ENCODE measurements around the gene SACM1L.
A peak's percentile ranks its signal among the peaks of the same experiment; 100 is the strongest.

- TF ChIP-seq CTCF (IDR thresholded peaks at IDR 0.05; ENCODE audit: control extremely low read depth in 1 of 3, insufficient read depth in 1 of 3, low read depth in 1 of 3, low read length in 3 of 3) (peak in 2 of 3 experiments; percentile 11 to 15; a peak in 2 of 4 replicates), RNF2 (IDR thresholded peaks at IDR 0.05; ENCODE audit: borderline replicate concordance, low read depth, low read length, missing control alignments, poor library complexity, severe bottlenecking) (no peak), TBP (IDR thresholded peaks at IDR 0.05; ENCODE audit: low read depth, low read length) (no peak), POLR2A (IDR thresholded peaks at IDR 0.05; ENCODE audit: control extremely low read depth in 1 of 2, low read depth in 2 of 2, low read length in 2 of 2) (no peak), EZH2 (IDR thresholded peaks at IDR 0.05; ENCODE audit: low read depth, low read length, severe bottlenecking) (no peak), TAF1 (IDR thresholded peaks at IDR 0.05; ENCODE audit: low read depth, low read length) (no peak), SP2 (IDR thresholded peaks at IDR 0.05; ENCODE audit: low read length) (no peak), MAX (IDR thresholded peaks at IDR 0.05) (no peak), SUZ12 (IDR thresholded peaks at IDR 0.05; ENCODE audit: low read length) (no peak), BCL11A (IDR thresholded peaks at IDR 0.05; ENCODE audit: low read depth in 2 of 2, low read length in 2 of 2) (no peak), CHD2 (IDR thresholded peaks at IDR 0.05; ENCODE audit: low read length) (no peak), ZNF274 (IDR thresholded peaks at IDR 0.05; ENCODE audit: borderline replicate concordance, extremely low read depth, low read length) (no peak), RAD21 (IDR thresholded peaks at IDR 0.05 in 1 of 2, conservative IDR thresholded peaks at IDR 0.05 in 1 of 2; ENCODE audit: low read depth in 2 of 2, low read length in 2 of 2) (0 out of 4 replicates have a peak, but pooled peaks of 1 of the 2 experiments have one; percentile 5)
Observed at GRCh38 chr3:45654397-45654944, 34.7 kb upstream of the SACM1L start.

Measured in H1 (cell line).